IPS DF 6.9 (cell line): ENCODE data around the gene SIM2.

Experiments used
- DNase-seq: peaks from one replicate; pipeline ENCODE4 v3.0.0-alpha.2; 2013; ENCODE audit warnings: low read depth, low spot score
- H3K27ac ChIP-seq: one replicate; pipeline ENCODE4 v1.5.1; 2013; ENCODE audit warnings: low read length, control low read depth
- H3K27me3 ChIP-seq: 2 replicates; pipeline ENCODE4 v1.6.1; 2013; ENCODE audit warnings: mild to moderate bottlenecking, low read length; ENCODE audit not compliant: control insufficient read depth, insufficient read depth
- H3K36me3 ChIP-seq: 2 replicates; pipeline ENCODE4 v1.6.1; 2013; ENCODE audit warnings: low read length; ENCODE audit not compliant: control insufficient read depth, insufficient read depth
- H3K4me1 ChIP-seq: 2 replicates; pipeline ENCODE4 v1.6.1; 2013; ENCODE audit warnings: low read length; ENCODE audit not compliant: control insufficient read depth, insufficient read depth
- H3K4me3 ChIP-seq: 2 replicates; pipeline ENCODE4 v1.5.1; 2013; ENCODE audit warnings: mild to moderate bottlenecking, low read length
- H3K9me3 ChIP-seq: 2 replicates; pipeline ENCODE4 v1.6.1; 2013; ENCODE audit warnings: low read length, inconsistent platforms; ENCODE audit not compliant: control insufficient read depth, insufficient read depth
- WGBS: extraction: QIAGEN DNeasy Blood & Tissue Kit; methylation state at CpG from one replicate; pipeline ENCODE4 v1.1.7; 2013; ENCODE audit warnings: mixed read lengths, missing lambda C conversion rate; ENCODE audit not compliant: insufficient read length, insufficient coverage; 5-methylcytosine and 5-hydroxymethylcytosine counted together

SIM2 gene

DNA sequence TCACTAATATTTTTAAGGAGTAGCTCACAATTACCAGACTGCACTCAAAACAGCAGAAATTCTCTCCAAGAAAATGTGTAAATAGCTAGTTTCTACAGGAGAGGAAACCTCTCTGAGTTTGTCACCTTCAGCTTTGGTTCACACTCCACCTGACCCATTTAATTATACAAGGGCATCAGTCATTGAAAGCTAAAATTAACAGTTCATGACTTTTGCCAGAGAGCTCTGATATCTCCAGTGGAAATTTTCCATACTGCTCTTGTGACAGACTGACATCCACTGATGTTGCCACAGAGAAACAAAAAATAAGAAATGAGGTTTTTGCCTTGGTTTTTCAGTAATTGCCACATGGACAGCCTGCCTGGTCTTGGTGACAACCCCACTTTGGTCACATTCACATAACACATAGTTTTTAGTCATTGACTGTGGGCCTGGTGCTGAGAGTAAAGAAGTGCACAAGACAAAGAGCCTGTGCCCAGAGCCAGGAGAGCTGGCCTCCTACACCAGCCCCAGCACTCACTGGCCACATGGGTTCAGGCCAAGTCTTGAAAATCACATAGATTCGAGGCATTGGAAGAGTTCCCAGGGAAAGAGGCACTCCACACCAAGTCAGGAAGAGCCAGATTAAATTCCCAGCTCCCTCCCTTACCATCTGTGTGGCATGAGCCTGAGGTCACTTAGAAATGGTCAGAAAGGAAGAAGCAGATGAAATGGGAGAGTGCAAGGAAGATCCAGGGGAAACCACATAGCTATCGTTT lies 13.8 kb upstream of the SIM2 start:
- H3K4me3 ChIP-seq, result no peak overlapping the region
- no peaks in the 10 kb centered on the region for H3K9me3 ChIP-seq
- H3K27ac ChIP-seq, result no peak overlapping the region
- no peaks in the 10 kb centered on the region for H3K36me3 ChIP-seq
- H3K4me1 ChIP-seq, result no peaks in the 10 kb centered on the region
- WGBS, result no CpG with 5 or more reads among the region's 2 CpGs
- peaks cover 9% of the 10 kb centered on the region; the same call in 1 of the 2 replicates for H3K27me3 ChIP-seq
- no peak for DNase-seq

DNA sequence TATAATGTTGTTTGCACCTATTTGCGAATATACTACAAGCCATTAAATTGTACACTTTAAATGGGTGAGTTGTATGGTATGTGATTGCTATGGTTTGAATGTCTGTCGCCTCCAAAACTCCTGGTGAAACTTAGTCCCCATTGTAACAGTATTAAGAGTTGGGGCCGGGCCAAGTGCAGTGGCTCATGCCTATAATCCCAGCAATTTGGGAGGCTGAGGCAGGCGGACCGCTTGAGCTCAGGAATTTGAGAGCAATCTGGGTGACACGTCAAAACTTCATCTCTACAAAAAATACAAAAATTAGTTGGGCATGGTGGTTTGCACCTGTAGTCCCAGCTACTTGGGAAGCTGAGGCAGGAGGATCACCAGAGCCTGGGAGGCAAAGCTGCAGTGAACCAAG lies 12.0 kb upstream of the SIM2 start:
- no peaks in the 10 kb centered on the region for H3K9me3 ChIP-seq
- H3K4me1 ChIP-seq, result no peaks in the 10 kb centered on the region
- WGBS, result no CpG with 5 or more reads among the region's 6 CpGs
- no peak for DNase-seq
- no peaks in the 10 kb centered on the region for H3K36me3 ChIP-seq
- H3K27me3 ChIP-seq, result peaks cover 27% of the 10 kb centered on the region
- H3K4me3 ChIP-seq, result no peak overlapping the region
- H3K27ac ChIP-seq, result no peak overlapping the region

DNA sequence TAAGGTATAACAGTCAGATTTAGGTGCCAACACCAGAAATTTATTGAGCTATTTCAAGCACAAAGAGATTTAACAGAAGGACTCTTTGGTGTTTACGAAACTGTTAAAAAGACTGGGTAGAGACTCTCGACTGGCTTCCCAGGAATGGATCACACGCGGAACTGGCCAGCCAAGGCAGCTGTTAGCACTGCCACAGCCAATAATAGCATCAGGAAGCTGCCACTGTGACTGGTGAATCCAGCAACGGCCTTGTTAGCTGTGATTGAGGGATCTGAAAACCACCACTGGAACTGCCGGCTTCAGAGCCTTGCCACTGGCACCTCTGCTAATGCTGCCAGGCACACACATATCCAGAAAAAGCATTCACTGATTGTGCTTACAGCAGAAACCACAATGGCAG lies 10.6 kb upstream of the SIM2 start:
- H3K9me3 ChIP-seq, result no peaks in the 10 kb centered on the region
- H3K4me3 ChIP-seq, result no peak overlapping the region
- no peaks in the 10 kb centered on the region for H3K36me3 ChIP-seq
- H3K27me3 ChIP-seq, result peaks cover 40% of the 10 kb centered on the region
- no CpG with 5 or more reads among the region's 6 CpGs for WGBS
- H3K27ac ChIP-seq, result no peak overlapping the region
- no peak for DNase-seq
- 0 out of 2 replicates have a peak, but pooled peaks cover under 1% of the 10 kb centered on the region for H3K4me1 ChIP-seq

DNA sequence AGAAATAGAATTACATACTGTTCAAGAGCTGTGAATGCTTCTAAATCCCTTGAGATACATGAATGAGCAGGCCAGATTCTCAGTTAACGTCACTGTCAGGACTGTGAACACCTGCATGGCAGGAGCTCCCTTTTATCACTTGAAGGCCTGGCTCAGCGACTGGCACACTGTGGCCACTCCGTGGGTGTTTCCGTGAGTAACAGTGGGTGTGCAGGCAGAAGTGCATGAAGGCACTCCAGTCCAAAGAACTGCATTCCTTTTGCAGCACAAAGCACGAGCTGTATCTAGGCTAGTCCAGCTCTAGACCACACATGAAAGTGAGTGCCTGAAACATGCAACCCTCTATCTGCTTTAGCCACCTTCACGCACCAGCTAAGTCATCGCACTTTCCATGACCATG lies 9.6 kb upstream of the SIM2 start:
- H3K27ac ChIP-seq, result no peak overlapping the region
- no peak overlapping the region for H3K4me3 ChIP-seq
- H3K9me3 ChIP-seq, result no peaks in the 10 kb centered on the region
- WGBS, result no CpG with 5 or more reads among the region's 7 CpGs
- 0 out of 2 replicates have a peak, but pooled peaks cover 2% of the 10 kb centered on the region for H3K4me1 ChIP-seq
- H3K27me3 ChIP-seq, result peaks cover 50% of the 10 kb centered on the region
- no peak for DNase-seq
- no peaks in the 10 kb centered on the region for H3K36me3 ChIP-seq

DNA sequence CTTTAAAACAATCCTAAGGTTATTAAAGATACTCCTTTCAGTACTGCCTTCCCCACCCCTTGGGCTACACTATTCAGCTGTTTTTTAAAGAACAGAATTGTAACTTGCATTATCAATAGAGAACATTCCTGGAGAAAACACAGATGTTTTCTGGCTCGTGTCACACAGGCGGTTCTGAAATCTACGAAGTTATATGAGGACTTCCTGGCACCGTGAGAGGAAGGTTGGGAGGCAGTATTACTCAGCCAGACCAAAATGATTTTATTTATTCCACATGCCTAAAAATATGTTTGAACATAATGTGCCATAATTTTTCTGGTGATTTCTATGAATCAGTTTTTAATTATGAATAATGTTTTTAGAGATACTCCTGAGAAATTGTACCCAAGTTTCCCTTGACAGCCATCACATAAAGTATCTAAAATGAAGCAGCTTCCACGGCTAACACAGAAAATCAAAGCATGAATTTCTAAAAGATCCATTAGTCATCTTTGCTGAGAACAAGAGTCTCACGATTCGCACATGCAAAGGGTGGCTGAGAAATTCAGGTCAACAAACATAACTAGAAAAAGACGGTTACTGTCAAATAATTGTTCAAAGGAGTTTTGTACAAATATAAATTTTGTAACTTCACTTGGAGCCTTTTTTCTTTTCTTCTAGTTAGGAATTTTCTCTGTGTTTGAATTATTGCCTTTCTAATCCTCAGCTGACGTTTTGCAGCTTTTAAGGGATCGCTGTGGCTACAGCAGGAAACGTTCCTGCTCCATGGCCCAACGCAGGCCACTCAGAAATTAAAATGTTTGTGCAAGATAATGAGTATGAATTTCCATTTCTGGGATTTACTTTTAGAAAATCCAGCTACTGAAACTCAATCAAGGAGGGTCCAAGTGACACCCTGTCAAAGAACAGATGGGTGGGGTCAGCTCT lies 8.0 kb upstream of the SIM2 start:
- Histone ChIP-seq H3K4me3 (no peak overlapping the region), H3K27me3 (peaks cover 66% of the 10 kb centered on the region), H3K27ac (no peak overlapping the region), H3K4me1 (0 out of 2 replicates have a peak, but pooled peaks cover 2% of the 10 kb centered on the region), H3K36me3 (no peaks in the 10 kb centered on the region), H3K9me3 (no peaks in the 10 kb centered on the region)
- no peak for DNase-seq
- WGBS, result no CpG with 5 or more reads among the region's 12 CpGs

DNA sequence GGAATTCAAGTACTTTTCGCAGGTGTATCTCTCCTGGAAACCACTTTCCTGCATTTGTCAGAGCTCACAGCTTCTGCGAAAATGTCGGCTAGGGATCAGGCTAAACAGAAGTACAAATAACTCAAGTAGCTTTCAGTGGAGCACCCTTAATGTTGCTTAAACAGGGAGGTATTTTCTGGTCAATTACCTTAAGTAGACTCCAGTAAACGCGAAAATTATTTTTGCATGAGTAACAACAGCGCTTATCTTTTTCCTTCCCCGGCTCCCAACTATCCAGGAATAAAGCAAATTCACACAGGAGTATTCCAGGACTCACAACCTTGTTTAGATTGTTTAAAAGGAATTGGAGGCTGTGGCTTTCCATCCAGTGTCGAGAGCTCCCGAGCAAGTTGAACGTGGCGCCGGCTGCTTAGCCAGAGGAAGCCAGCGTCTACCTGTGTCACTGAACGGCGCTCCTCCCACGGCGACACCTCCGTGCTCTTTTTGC lies 7.3 kb upstream of the SIM2 start:
- DNase-seq, result no peak
- H3K4me3 ChIP-seq, result no peak overlapping the region
- H3K27ac ChIP-seq, result no peak overlapping the region
- no CpG with 5 or more reads among the region's 18 CpGs for WGBS
- H3K9me3 ChIP-seq, result no peaks in the 10 kb centered on the region
- no peaks in the 10 kb centered on the region for H3K36me3 ChIP-seq
- H3K4me1 ChIP-seq, result peaks cover 3% of the 10 kb centered on the region; the same call in 1 of the 2 replicates
- H3K27me3 ChIP-seq, result peaks cover 73% of the 10 kb centered on the region

DNA sequence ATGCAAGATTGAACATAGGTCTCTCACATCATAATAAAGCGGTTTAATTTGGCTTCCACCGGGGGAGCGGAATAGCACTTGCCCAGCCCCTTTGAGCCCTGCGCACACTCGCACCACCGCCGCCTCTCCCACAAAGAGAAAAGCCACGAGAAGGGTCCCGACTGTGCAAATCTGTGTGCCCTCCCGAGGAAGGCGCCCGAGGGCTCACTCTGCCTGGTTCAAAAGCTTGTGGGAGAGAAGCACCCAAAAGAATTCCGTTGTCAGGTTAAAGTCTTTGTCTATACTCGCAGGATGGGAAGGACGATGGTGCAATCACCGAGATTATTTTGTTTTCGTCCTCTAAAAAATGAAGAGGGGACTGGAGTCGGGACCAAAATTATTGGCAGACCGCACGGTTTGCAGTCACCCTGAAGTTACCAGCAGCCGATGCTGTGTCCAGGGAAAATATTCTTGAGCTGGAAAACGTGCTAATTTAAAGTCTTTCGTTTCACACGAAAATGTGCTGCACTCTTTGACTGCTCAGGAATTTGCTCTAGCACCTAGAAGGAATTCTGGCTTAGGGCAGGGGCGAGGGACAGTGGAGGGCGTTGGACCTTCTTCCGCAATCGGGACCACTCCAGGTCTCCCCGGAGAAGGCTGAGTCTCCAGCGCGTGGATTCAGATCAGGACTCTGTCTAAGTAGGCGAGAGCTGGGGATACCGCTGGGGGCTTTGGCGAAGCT lies 6.6 kb upstream of the SIM2 start:
- peaks cover 80% of the 10 kb centered on the region for H3K27me3 ChIP-seq
- no peak for DNase-seq
- peaks cover 5% of the 10 kb centered on the region for H3K4me1 ChIP-seq
- no peaks in the 10 kb centered on the region for H3K9me3 ChIP-seq
- WGBS, result no CpG with 5 or more reads among the region's 34 CpGs
- H3K27ac ChIP-seq, result no peak overlapping the region
- no peaks in the 10 kb centered on the region for H3K36me3 ChIP-seq
- H3K4me3 ChIP-seq, result no peak overlapping the region

DNA sequence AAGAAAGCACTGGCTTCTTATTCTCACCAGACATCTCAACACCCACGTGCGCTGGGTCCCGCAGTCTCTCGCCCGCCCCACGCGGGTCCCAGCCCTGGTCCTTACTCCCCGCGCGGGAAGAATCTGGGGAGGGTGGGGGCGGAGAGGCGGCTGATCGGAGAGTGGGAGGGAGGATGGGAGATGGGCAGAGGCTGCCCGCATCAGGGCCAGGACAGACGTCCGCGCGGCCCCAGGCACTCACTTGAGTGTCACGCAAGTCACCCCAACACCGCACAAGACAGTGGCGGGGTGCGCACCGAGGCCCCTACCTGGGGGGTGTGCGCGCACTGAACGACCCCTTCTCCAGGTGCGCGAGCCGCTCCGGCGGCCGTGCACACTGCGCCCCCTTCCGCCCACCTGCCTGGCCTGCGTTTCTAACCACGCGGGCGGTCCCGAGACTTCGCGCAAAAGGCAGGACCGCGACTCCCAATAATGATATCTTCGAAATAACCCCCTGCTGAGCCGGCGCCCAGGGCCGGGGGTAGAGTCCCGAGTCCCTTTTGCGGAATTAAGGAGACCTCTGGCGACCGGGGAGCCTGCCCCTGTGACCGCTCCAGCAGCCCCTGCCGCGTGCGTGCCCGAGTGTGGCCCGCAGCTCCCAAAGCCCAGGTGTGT lies 6.0 kb upstream of the SIM2 start:
- Histone ChIP-seq H3K9me3 (no peaks in the 10 kb centered on the region), H3K4me3 (no peak overlapping the region; the same call in 1 of the 2 replicates), H3K36me3 (no peaks in the 10 kb centered on the region), H3K4me1 (peaks cover 7% of the 10 kb centered on the region), H3K27me3 (peaks cover 87% of the 10 kb centered on the region), H3K27ac (no peak overlapping the region)
- DNase-seq, result no peak
- WGBS, result no CpG with 5 or more reads among the region's 57 CpGs

DNA sequence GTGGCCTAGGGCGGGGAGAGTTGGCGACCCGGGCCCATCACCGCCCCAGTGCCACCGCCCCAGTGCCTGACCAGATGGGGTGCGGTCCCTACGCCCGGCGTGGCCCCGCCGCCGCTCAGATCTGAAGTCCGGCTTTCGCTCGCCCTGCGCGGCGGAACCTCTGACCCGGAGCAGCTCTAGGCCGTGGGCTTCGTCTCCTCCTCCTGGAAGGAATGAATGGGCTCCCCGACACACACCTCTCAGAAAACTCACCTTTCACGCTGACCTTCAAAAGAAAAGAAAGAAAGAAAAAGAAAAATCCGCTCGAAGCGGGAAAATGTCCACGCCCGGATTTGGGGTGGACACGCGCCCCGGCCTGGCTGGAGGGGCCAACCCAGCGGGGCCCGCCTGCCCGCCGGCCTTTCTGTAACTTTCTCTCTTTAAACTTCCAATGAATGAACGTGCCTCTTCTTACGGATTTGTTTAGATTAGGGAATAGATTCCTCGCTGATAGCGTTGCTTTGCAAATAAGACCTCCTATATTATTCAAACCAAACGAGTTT lies 5.4 kb upstream of the SIM2 start:
- Histone ChIP-seq H3K4me1 (peaks cover 7% of the 10 kb centered on the region), H3K9me3 (no peaks in the 10 kb centered on the region), H3K36me3 (no peaks in the 10 kb centered on the region), H3K4me3 (no peak overlapping the region; the same call in 1 of the 2 replicates), H3K27ac (no peak overlapping the region), H3K27me3 (peaks cover 93% of the 10 kb centered on the region)
- DNase-seq, result no peak
- no CpG with 5 or more reads among the region's 40 CpGs for WGBS
